OCI-LY7 (cell line): Measurements from ENCODE around the gene TTYH1. TPM values are rescaled to one million over a fixed set of nuclear protein-coding genes. Genes with fewer than 3 reads are reported as not detected.

Source experiments
- BruUV-seq: library from RNA; stranded (reverse); fragments of 400-500 nt; replicated peaks from 2 replicates; lab custom pipeline; 2021; lab: Mats Ljungman, UMichigan
- CTCF ChIA-PET: fragments of 300-600 bp; sonication (Branson Sonifier 250); formaldehyde crosslinking; loops from one replicate; lab custom pipeline; 2022; ENCODE audit warnings: antibody characterized with exemption; ENCODE audit not compliant: unreplicated experiment; lab: Charles Lee
- POLR2A ChIA-PET: fragments of 300-600 bp; sonication (Branson Sonifier 250); formaldehyde crosslinking; loops from one replicate; lab custom pipeline; 2022; ENCODE audit warnings: antibody characterized with exemption; lab: Charles Lee
- DNase-seq: peaks from one replicate; pipeline ENCODE4 v3.0.0-alpha.2; 2015; ENCODE audit warnings: low spot score
- H2AFZ ChIP-seq: fragments of 200-600 bp; sonication (generic), shearing (Covaris generic); 2 replicates; pipeline ENCODE4 v1.6.1; 2014; ENCODE audit warnings: mild to moderate bottlenecking, antibody characterized with exemption, low read length, moderate library complexity
- H3K27ac ChIP-seq: fragments of 200-600 bp; sonication (generic); 2 replicates; pipeline ENCODE4 v1.5.1; 2014; ENCODE audit warnings: mixed run types, low read depth, mild to moderate bottlenecking, moderate library complexity, low read length, inconsistent platforms; ENCODE audit not compliant: poor library complexity, severe bottlenecking
- H3K36me3 ChIP-seq: fragments of 200-600 bp; sonication (generic); 2 replicates; pipeline ENCODE4 v1.6.1; 2014; ENCODE audit warnings: mild to moderate bottlenecking, antibody characterized with exemption, low read length, moderate library complexity, mixed read lengths; ENCODE audit not compliant: insufficient read depth
- H3K4me1 ChIP-seq: fragments of 200-600 bp; sonication (generic); 2 replicates; pipeline ENCODE4 v1.5.1; 2014; ENCODE audit warnings: mild to moderate bottlenecking, low read length; ENCODE audit not compliant: insufficient read depth, poor library complexity, severe bottlenecking
- H3K4me2 ChIP-seq: fragments of 200-600 bp; sonication (generic); 2 replicates; pipeline ENCODE4 v1.6.1; 2014; ENCODE audit warnings: mild to moderate bottlenecking, low read length
- H3K4me3 ChIP-seq: fragments of 200-600 bp; sonication (generic); 2 replicates; pipeline ENCODE4 v1.5.1; 2014; ENCODE audit warnings: mild to moderate bottlenecking, low read depth, low read length; ENCODE audit not compliant: poor library complexity, severe bottlenecking
- H3K79me2 ChIP-seq: fragments of 200-600 bp; sonication (generic); 2 replicates; pipeline ENCODE4 v1.6.1; 2016; ENCODE audit warnings: low read depth, mild to moderate bottlenecking, low read length, moderate library complexity, mixed read lengths; ENCODE audit not compliant: insufficient read depth
- H3K9me2 ChIP-seq: fragments of 200-600 bp; sonication (generic); 2 replicates; pipeline ENCODE4 v1.6.1; 2016; ENCODE audit warnings: mild to moderate bottlenecking, low read length, mixed read lengths; ENCODE audit not compliant: insufficient read depth
- H3K9me3 ChIP-seq: fragments of 200-600 bp; sonication (generic); 2 replicates; pipeline ENCODE4 v1.6.1; 2014; ENCODE audit warnings: mild to moderate bottlenecking, mixed run types, low read length, mixed read lengths
- H4K20me1 ChIP-seq: fragments of 200-600 bp; sonication (generic); 2 replicates; pipeline ENCODE4 v1.6.1; 2014; ENCODE audit warnings: mild to moderate bottlenecking, antibody characterized with exemption, low read length, moderate library complexity, mixed read lengths; ENCODE audit not compliant: insufficient read depth
- CTCF ChIP-seq: fragments of 200-600 bp; sonication (generic); conservative IDR thresholded peaks from 2 replicates; pipeline ENCODE4 v1.5.1; 2014; ENCODE audit warnings: mild to moderate bottlenecking, antibody characterized with exemption, low read length, moderate library complexity, mixed read lengths
- EZH2phosphoT487 ChIP-seq: fragments of 200-600 bp; sonication (generic); IDR thresholded peaks from 2 replicates; pipeline ENCODE4 v1.6.1; 2018; ENCODE audit warnings: low read depth, borderline replicate concordance, mild to moderate bottlenecking, mixed run types, antibody characterized with exemption, low read length, moderate library complexity, mixed read lengths
- intact Hi-C: fragments of 100-400 bp; cut with micrococcal nuclease; formaldehyde crosslinking; loops from one replicate; pipeline ENCODE4 v1.10.0; 2022; ENCODE audit not compliant: unreplicated experiment
- total RNA-seq, 2 experiments: library from RNA; depleted of rRNA in 1 of 2; stranded (reverse); fragments of >200 nt in 1 of 2; shearing (Covaris generic) in 1 of 2; gene quantifications; 2 replicates each; pipeline ENCODE4 v1.2.3, GENCODE V29; 2014 to 2022

Gene TTYH1
- total RNA-seq, 2 experiments from 2014 or later = 0.53 TPM; not detected in 1

GRCh38 chr19:54473071-54473891, 58.0 kb downstream of the TTYH1 start, which contains the start of gene CDC42EP5:
CDC42EP5 (minus strand) TSS chr19:54473296; CDS start chr19:54465547, 7,749 bp downstream.
- ChIA-PET POLR2A (no interaction called here), CTCF (no interaction called here)
- no peaks in the 10 kb centered on the region for H3K9me2 ChIP-seq
- no peak within 1 kb of the TSS for H3K4me2 ChIP-seq
- no peaks in the 10 kb centered on the region for H3K79me2 ChIP-seq
- no peak within 1 kb of the TSS for H2AFZ ChIP-seq
- no peak for TF ChIP-seq EZH2phosphoT487
- no peak for TF ChIP-seq CTCF
- H3K27ac ChIP-seq = no peak within 1 kb of the TSS
- H3K4me3 ChIP-seq = no peak within 1 kb of the TSS
- no peaks in the 10 kb centered on the region for H3K9me3 ChIP-seq
- no peaks in the 10 kb centered on the region for H3K36me3 ChIP-seq
- intact Hi-C loops = no loop called here
- no peaks in the 10 kb centered on the region for H3K4me1 ChIP-seq
- no TSS peak for BruUV-seq
- H4K20me1 ChIP-seq = no peaks in the 10 kb centered on the region
- no peak for DNase-seq

GRCh38 chr19:54473892-54474372, 58.7 kb downstream of the TTYH1 start:
- H3K4me3 ChIP-seq = no peak overlapping the region
- H4K20me1 ChIP-seq = no peaks in the 10 kb centered on the region
- ChIA-PET CTCF (no interaction called here), POLR2A (no interaction called here)
- H3K36me3 ChIP-seq = no peaks in the 10 kb centered on the region
- H3K9me2 ChIP-seq = no peaks in the 10 kb centered on the region
- H3K9me3 ChIP-seq = no peaks in the 10 kb centered on the region
- BruUV-seq = no TSS peak
- TF ChIP-seq EZH2phosphoT487 = no peak
- TF ChIP-seq CTCF = no peak
- intact Hi-C loops = no loop called here
- no peak overlapping the region for H3K27ac ChIP-seq
- H3K79me2 ChIP-seq = no peaks in the 10 kb centered on the region
- H2AFZ ChIP-seq = no peak overlapping the region
- no peak for DNase-seq
- no peaks in the 10 kb centered on the region for H3K4me1 ChIP-seq
- no peak overlapping the region for H3K4me2 ChIP-seq

- Histone ChIP-seq H3K9me3 (no peaks in the 10 kb centered on the region), H3K4me1 (no peaks in the 10 kb centered on the region), H4K20me1 (no peaks in the 10 kb centered on the region), H3K4me2 (no peak overlapping the region), H3K79me2 (no peaks in the 10 kb centered on the region), H2AFZ (no peak overlapping the region), H3K4me3 (no peak overlapping the region), H3K9me2 (no peaks in the 10 kb centered on the region), H3K27ac (no peak overlapping the region), H3K36me3 (no peaks in the 10 kb centered on the region)
- intact Hi-C loops = no loop called here
- no TSS peak for BruUV-seq
- POLR2A ChIA-PET = interaction anchor here (0.6 kb wide), 1 partner anchor 1267 kb away, joined by 3 read pairs; no protein-coding TSS in a partner anchor
- no peak for DNase-seq
- TF ChIP-seq CTCF (no peak), EZH2phosphoT487 (no peak)
- CTCF ChIA-PET = no interaction called here
Observed at GRCh38 chr19:54475706-54476105, 60.4 kb downstream of the TTYH1 start.
